Ecto neural progenitor cell (in vitro differentiated cells): ENCODE data around the gene ILDR2.
A peak's percentile ranks its signal among the peaks of the same experiment; 100 is the strongest.

Source experiments
- DNase-seq: peaks from one replicate; pipeline ENCODE4 v3.0.0-alpha.2; 2018; ENCODE audit warnings: low spot score

The ILDR2 gene

DNA sequence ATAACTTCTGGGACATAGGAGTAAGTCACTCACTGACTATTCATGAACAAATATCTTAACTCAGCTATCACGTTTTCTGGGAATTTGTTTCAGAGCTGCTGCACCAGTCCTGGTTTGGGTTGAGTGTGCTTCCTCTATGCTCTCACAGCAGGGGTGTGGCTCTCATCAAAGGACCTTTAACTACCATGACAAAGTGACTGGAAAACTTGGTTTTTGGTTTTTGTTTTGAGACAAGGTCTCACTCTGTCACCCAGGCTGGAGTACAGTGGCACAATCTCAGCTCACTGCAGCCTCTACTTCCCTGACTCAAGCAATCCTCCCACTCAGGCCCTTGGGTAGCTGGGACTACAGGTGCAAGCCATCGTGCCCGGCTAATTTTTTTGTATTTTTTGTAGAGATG lies 4.1 kb downstream of the ILDR2 start:
- DNase-seq, result no peak

DNA sequence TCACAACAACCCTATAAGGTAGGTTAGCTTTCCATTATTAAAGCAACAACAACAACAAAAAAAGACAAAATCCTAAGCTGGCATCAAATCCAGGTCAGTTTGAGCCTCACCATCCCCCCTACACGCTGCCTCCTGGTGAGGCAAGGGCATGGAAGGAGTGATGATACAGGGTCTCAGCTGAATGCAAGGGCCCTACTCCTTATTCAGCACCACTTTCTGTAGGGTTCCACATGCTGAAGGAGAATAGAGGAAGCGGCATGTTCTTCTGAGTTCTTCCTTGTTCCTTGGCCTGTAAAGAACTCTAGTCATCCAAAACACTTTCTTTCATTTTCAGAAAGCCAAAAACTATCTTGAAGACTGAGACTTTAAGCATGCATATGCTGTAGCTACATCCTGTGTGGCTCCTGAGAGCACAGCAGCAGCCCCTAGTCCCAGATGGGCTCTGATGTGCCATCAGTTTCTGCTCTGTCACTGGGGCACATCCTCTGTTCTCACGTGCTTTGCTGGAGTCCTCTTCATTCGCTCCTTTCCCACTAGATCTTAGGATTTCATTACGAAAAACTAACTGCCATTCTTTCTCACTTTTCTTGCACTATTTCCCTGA lies 6.2 kb downstream of the ILDR2 start:
- DNase-seq, result no peak

DNA sequence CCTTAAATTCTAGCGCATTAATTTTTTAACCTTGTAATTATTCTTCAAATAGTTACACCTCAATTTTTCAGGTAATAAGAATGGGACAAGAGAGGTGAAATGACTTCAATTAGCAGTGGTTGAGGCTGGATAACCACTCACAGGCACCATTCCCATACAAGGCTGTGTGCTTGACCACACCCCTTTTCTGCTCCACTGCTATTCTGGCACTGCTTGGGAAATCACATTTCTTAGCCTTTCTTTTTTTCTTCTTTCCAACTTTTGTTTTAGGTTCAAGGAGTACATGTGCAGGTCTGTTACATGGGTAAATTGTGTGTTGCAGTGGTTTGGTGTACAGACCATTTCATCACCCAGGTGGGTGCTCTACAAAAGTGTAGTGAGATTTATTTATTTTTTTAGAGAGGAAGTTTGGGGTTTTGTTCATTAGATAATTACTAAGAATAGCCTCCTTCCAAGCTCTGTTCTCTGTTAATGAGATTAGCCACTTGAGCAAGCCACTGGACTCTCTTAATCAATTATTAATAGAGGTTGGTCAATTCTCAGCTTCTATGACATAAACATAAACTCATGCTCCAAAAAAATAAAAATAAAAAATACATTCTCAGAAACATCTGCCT lies 14.4 kb downstream of the ILDR2 start:
- DNase-seq, result no peak

GRCh38 chr1:166956872-166957271 lies 18.5 kb downstream of the ILDR2 start:
- DNase-seq, result no peak

DNA sequence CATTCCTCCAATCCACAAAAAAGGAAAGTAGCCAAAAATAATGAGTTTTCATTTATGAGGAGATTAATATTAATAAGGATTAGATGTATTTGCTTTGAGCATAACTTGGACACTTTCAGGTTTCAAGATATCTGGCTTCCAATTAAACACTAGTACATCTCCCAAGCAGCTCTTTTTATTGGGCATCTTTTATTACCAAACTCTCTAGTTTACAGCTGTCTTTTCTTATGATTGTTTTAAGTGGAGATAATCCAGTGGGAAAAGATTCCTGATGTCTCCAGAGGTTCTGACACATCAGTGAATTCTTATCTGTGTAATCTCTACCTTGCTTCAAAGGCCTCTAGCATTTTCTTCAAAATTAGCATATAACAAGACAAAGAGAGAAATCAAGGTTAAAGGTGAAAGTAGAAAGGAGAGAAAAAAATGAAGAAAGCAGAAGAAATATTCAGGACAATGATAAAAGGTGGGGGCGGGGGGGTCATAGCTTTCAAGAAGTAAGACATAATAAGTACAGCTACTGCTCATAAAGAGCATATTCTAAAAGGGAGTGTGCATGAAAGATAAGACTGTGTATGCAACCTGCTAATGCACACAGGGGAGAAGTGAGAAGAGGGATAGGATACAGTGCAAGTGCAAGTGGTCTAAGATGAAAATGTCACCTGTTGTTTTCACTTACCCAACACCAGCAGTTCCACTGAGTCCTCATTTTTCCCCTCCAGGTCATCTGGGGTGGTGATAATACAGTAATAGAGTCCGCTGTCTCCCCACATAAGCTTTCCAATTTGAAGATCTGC lies 19.1 kb downstream of the ILDR2 start:
- no peak for DNase-seq

DNA sequence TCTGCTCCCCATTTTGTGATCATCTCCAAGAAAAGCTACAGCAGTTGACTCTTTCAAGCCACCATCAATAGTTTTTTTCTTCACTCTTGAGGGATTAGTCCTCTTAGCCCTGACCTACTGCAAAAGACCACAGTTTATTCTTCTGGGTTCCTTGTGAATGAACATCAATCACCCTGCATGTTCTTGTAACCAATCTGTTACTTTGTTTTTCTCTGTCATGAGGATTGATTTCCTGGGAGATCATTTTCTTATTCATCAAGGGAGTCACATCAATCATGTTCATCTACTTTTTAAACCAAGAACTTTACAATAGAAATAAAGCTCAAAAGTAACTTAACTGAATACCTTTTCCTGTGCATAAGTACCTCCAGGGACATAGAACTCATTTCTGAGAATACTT lies 21.8 kb downstream of the ILDR2 start:
- no peak for DNase-seq

DNA sequence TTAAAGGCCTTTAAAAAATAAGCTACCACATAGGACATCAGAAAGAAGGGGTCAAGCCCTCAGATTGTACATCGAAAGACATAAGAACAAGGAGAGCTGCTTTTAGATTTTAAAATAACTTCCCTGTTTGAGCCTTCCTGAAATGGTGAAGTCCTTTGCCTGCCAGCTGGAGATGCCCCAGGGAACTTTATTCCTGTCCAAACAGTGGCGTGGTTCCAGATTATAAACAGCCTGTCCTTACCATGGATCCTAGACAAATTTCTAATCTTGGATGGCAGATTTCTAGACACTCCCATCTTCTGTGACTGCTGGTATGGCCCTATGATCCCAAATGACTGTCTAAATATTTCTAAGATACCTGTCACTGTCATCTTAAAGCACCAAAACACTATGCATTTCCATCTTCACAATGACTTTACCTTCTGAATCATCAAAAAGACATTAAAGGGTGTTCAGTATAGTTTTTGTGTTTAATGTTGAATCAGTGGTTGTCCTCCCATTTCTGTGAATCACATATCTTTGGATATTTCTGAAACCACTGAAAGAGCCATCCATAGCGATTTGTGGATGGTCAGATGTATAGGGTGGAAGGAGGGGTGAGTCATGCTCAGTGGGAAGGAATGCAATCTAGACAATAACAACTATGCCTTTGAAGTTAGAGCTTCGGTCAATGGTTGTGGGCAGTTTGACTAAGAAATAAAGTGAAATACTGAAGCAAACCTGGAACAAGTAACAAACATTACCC lies 23.2 kb downstream of the ILDR2 start:
- no peak for DNase-seq

GRCh38 chr1:166951050-166951449 lies 24.3 kb downstream of the ILDR2 start:
- DNase-seq, result no peak

GRCh38 chr1:166950156-166950555 lies 25.2 kb downstream of the ILDR2 start:
- peak; percentile 84 for DNase-seq

GRCh38 chr1:166948856-166949350 lies 26.4 kb downstream of the ILDR2 start:
- no peak for DNase-seq

- DNase-seq, result peak; percentile 95
These were observed 27.8 kb downstream of the ILDR2 start for GRCh38 chr1:166947398-166948043.

DNA sequence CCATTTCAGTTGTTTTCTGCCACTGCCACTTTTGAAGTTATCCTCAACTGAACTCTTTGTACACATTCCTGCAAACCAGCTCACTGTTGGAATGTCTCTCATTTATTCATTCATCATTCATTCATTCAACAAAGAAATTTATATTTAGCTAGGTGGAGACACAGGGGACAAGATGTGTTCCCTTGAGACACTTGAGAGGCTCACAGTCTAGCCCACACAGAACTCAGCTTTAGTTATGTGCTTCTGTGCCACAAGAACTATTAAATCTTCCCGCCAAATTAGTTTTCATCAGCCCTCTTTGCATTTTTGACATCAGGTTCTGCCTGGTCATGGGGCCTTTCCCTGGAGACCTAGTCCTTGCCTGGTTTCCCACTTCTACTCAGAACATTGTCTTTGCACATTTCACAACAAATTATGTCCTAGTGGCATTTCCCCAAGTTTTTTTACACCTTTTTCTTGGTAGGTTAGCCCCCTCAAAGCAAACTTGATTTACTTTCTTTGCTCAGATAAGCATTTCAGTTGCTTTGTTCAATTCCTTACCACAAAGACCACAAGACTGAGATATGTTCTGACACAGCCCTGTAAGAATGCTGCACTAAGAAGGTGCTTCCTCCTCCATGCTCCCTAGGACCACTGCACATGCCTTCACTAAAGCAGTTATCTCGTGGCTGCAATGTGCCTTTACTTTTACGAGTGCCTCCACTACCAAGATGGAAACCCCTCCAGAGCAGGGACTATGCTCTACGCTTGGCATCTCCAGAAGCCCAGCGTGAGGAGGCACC lies 31.0 kb downstream of the ILDR2 start:
- DNase-seq, result no peak

DNA sequence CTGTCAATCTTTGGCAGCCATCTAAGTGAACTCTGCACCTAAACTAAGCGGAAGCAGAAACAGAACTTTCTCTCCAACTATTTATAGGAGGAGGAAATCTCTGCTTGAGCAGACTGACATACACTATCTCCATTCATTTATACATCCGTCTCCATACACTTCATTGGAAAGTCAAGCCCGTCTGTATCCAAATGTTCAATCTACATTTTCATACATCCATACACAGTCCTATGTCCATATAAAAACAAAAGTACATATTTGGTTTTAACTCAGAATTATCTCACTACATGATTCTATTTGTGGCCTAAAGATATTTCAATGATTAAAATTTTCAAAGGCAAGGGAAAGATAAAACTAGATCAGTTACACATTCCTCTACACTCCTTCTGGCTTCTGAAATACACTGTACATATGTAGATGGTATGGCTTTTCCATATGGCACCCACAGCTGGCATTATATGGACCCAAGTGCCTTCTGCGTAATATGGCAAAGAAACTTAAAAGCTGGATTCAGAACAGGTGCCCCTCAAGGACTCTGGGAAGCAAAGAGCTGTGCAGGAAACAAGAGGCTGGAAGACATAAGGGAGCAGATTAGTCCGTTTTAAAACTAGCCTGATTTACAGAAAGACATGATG lies 35.5 kb downstream of the ILDR2 start:
- DNase-seq, result no peak

GRCh38 chr1:166937962-166938361 lies 37.4 kb downstream of the ILDR2 start:
- no peak for DNase-seq

- DNase-seq, result no peak
These were observed 38.0 kb downstream of the ILDR2 start for GRCh38 chr1:166937329-166937728.

DNA sequence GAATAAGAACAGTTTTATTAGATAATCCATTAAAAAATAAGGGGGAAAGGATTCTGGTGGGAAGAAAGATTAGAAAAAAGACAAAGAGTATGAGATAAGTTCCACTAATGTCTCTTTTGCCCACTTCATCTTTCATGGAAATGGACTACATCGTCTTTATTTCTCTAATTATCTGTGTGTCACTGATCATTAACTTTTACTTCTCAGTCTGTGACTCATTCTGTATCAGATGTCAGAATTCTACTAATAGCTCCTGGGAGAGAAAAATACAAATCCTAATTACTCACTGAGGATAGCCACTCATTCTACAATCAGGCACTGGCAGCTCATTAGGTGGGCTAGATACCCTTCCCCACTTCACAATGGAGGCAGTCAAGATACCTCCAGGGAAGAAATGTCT lies 41.7 kb downstream of the ILDR2 start:
- no peak for DNase-seq

DNA sequence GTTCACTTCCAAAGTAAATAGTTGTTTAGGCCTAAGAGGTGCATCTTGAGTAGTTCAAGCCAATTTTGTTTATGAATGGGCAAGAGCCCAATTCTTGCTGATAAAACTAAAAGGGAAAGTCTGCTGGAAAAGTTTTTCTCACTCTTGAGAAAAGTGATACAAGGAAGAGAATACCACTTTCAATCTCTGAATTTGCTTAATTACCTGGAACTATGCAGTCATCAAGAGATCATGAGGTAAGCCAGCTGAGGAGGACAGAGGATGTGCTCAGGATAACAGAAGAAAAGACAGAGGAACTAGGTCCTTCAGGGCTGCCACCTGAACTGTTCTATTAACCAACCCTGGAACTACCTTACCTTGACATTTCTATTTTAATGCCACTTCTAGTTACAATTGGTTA lies 42.2 kb downstream of the ILDR2 start:
- no peak for DNase-seq

GRCh38 chr1:166929911-166930310 lies 45.4 kb downstream of the ILDR2 start:
- no peak for DNase-seq

DNA sequence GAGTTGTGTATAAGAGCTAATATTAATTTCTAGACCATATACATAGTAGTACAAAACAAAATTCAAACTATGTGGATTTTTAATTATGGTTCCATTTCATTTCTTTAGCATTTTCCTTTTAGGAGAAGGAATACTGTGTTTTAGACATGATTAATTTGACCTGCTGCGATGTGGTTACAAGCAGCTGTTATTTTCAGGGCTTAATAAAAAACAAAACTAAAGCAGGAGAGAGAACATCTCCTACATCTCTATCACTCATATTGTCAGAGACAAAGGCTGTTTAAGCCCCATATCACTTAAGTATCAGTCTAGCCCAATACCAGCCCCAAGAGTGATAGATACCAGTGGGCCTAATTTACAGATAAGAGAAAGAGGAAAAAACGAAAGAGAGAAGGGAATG lies 47.6 kb downstream of the ILDR2 start:
- DNase-seq, result no peak

GRCh38 chr1:166925810-166926478 lies 49.4 kb downstream of the ILDR2 start:
- no peak for DNase-seq
